LNCaP clone FGC (cell line): Measurements from ENCODE around the gene EVI5L.
A peak's percentile ranks its signal among the peaks of the same experiment; 100 is the strongest.

ENCODE experiments used
- DNase-seq: peaks from one replicate; pipeline ENCODE4 v3.0.0-alpha.2; 2011; ENCODE audit warnings: low read depth
- H3K4me3 ChIP-seq: 2 replicates; pipeline ENCODE4 v1.5.1; 2011; ENCODE audit warnings: mild to moderate bottlenecking, low read depth, low read length, control low read depth
- CTCF ChIP-seq: IDR thresholded peaks from 2 replicates; pipeline ENCODE4 v1.5.1; 2012; ENCODE audit warnings: mild to moderate bottlenecking; ENCODE audit not compliant: control insufficient read depth, insufficient read depth; ENCODE audit errors: extremely low read depth

The EVI5L gene

GRCh38 chr19:7868671-7869452, 38.8 kb downstream of the EVI5L start:
- peak; percentile 79 for TF ChIP-seq CTCF
- peak overlapping the region; percentile 47 for H3K4me3 ChIP-seq
- no peak for DNase-seq

DNA sequence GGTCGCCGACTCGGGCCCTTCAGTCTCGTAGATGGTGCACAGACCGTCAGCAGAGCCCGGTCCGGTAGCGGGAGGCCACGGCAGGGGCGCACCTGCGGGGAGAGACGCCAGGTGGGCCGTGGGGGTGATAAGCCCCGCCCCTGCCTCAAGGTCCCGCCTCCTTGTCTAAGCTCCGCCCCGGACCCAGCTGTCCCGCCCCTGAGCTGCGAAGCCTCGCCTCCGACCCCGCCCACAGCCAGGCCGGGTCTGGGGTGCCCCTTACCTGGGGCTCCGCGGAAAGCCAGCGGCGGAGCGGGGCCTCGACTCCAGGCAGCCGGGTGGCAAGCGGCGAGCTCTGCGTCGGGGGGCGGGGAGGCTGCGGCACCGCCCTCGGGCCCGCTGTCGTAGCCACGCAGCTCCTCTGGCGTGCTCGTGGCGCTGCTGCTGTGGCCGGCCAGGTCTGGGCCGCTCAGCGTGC, 39.5 kb downstream of the EVI5L start:
- DNase-seq: no peak
- TF ChIP-seq CTCF: no peak
- H3K4me3 ChIP-seq: peak overlapping the region; percentile 47

GRCh38 chr19:7869910-7870511, 40.0 kb downstream of the EVI5L start:
- peak; percentile 64 for DNase-seq
- no peak for TF ChIP-seq CTCF

GRCh38 chr19:7870571-7871436, 40.8 kb downstream of the EVI5L start:
- DNase-seq: peak; percentile 88
- peak overlapping the region; percentile 21; the same call in 1 of the 2 replicates for H3K4me3 ChIP-seq
- TF ChIP-seq CTCF: no peak

More at GRCh38 chr19:7869910-7870511, 40.0 kb downstream of the EVI5L start:
- peak overlapping the region; percentile 47 for H3K4me3 ChIP-seq

DNA sequence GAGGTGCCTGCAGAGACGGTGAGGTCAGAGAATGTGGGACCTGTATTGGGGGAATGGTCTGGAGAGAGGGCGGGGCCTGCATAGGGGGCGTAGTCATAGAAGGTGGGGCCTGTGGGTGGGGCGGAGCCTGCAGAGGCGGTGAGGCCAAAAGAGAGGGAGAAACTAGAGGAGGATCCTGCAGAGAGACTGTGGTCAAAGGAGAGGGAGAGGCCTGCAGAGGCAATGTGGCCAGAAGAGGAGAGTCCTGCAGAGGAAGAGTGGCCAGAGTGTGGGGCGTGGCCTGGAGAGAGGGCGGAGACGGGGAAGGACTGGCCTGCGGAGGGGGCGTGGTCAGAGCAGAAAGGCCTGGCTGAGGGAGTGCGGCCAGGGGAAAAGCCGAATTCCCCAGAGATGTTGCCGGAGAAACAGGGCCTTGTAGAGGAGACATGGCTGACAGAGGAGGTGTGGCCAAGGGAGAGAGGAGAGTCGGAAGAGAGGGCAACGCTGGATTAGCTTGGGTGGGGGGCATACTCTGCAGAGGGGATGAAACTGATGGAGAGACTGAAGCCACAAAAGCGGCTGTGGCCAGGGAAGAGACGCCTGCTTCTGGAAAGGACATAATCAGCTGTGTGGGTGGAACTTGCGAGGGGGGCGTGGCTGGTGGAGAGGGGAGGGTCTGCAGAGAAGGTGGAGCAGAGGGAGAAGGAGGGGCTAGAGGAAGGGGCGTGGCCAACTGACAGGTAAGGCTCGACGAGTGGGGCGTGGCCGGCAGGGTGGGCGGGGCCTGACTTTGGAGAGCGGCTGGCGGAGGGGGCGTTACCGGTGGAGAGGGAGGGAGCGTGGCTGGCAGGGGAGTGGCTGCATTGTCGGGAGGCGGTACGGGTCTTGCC, 41.7 kb downstream of the EVI5L start:
- peak overlapping the region; percentile 21; the same call in 1 of the 2 replicates for H3K4me3 ChIP-seq
- TF ChIP-seq CTCF: no peak
- DNase-seq: peak; percentile 89
